ENCODE measurements around the gene C2CD5.
A peak's percentile ranks its signal among the peaks of the same experiment; 100 is the strongest.

C2CD5 gene

DNA sequence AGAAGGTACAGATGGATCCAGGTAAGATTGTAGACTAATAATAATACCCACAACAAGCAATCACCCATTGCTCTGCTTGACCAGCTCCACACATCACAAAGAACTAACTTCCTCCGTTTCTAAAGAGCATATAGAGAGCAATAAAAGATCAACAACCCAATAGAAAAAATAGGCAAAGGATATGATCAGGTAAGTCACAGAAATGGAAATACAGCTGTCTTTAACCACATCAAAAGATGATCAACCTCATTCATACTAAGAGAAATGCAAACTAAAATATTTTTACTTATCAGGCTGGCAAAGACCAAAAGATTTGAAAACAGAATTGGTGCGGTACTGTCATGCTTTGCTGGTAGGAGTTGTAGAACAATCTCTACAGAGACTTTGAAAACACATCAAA is 8.9 kb downstream of the C2CD5 start:
- H3K36me3 ChIP-seq (ENCODE audit: insufficient read depth, low read length): peaks cover 48% of the 10 kb centered on the region
- ATAC-seq (ENCODE audit: insufficient read depth, low read depth): peak; percentile 84
- no peak overlapping the region for H3K4me3 ChIP-seq (ENCODE audit: low read depth in 1 of 2, low read length in 2 of 2)
- H3K79me2 ChIP-seq (ENCODE audit: insufficient read depth, low read length): peaks cover 55% of the 10 kb centered on the region
- no peak overlapping the region for H2AFZ ChIP-seq (ENCODE audit: low read depth, low read length)
- DNase-seq: no peak
- no peak overlapping the region for H3K9ac ChIP-seq (ENCODE audit: low read depth, low read length)
- no peak for TF ChIP-seq EZH2 (IDR thresholded peaks at IDR 0.05; ENCODE audit: borderline replicate concordance, low read depth, low read length, severe bottlenecking)
- TF ChIP-seq, protein P1, sequence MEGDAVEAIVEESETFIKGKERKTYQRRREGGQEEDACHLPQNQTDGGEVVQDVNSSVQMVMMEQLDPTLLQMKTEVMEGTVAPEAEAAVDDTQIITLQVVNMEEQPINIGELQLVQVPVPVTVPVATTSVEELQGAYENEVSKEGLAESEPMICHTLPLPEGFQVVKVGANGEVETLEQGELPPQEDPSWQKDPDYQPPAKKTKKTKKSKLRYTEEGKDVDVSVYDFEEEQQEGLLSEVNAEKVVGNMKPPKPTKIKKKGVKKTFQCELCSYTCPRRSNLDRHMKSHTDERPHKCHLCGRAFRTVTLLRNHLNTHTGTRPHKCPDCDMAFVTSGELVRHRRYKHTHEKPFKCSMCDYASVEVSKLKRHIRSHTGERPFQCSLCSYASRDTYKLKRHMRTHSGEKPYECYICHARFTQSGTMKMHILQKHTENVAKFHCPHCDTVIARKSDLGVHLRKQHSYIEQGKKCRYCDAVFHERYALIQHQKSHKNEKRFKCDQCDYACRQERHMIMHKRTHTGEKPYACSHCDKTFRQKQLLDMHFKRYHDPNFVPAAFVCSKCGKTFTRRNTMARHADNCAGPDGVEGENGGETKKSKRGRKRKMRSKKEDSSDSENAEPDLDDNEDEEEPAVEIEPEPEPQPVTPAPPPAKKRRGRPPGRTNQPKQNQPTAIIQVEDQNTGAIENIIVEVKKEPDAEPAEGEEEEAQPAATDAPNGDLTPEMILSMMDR (IDR thresholded peaks at IDR 0.05; ENCODE audit: borderline replicate concordance, extremely low read depth, low read length, poor library complexity, severe bottlenecking): no peak
- no peaks in the 10 kb centered on the region for H3K27me3 ChIP-seq (ENCODE audit: insufficient read depth, low read length, poor library complexity)
- H3K4me1 ChIP-seq (ENCODE audit: insufficient read depth, low read length): peaks cover 35% of the 10 kb centered on the region
- H4K20me1 ChIP-seq (ENCODE audit: insufficient read depth, low read length): no peaks in the 10 kb centered on the region; the same call in 1 of the 2 replicates
- H3K27ac ChIP-seq (ENCODE audit: low read length): no peak overlapping the region
- H3K9me3 ChIP-seq (ENCODE audit: insufficient read depth, low read length, severe bottlenecking): no peaks in the 10 kb centered on the region
- 0 out of 2 replicates have a peak overlapping the region, but pooled peaks have one; percentile 10 for H3K4me2 ChIP-seq (ENCODE audit: insufficient read depth, low read length)

DNA sequence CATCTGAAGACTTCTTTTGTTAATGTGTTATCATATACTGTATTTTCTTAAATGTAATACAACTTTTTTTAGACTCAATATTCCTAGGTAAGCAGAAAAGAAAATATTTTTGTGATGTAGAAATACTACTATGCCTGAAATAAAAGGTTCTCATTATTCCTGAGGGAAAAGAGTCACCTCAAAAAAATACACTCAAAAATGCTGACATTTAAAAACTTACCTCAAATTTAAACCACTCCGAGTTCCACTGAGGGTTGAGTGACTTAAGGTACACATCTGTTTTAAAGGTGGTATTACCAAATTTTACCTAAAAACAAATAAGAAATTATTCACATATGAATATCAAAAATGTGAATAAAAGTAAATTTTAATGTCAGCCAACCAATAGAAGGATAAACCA is 9.3 kb downstream of the C2CD5 start:
- ATAC-seq (ENCODE audit: insufficient read depth, low read depth) (no peak), DNase-seq (no peak)
- Histone ChIP-seq H3K4me1 (ENCODE audit: insufficient read depth, low read length) (peaks cover 35% of the 10 kb centered on the region), H3K27ac (ENCODE audit: low read length) (no peak overlapping the region), H4K20me1 (ENCODE audit: insufficient read depth, low read length) (no peaks in the 10 kb centered on the region; the same call in 1 of the 2 replicates), H3K4me3 (ENCODE audit: low read depth in 1 of 2, low read length in 2 of 2) (no peak overlapping the region), H3K9ac (ENCODE audit: low read depth, low read length) (no peak overlapping the region), H2AFZ (ENCODE audit: low read depth, low read length) (no peak overlapping the region), H3K36me3 (ENCODE audit: insufficient read depth, low read length) (peaks cover 45% of the 10 kb centered on the region), H3K4me2 (ENCODE audit: insufficient read depth, low read length) (0 out of 2 replicates have a peak overlapping the region, but pooled peaks have one; percentile 10), H3K79me2 (ENCODE audit: insufficient read depth, low read length) (peaks cover 52% of the 10 kb centered on the region), H3K9me3 (ENCODE audit: insufficient read depth, low read length, severe bottlenecking) (no peaks in the 10 kb centered on the region), H3K27me3 (ENCODE audit: insufficient read depth, low read length, poor library complexity) (no peaks in the 10 kb centered on the region)
- TF ChIP-seq EZH2 (IDR thresholded peaks at IDR 0.05; ENCODE audit: borderline replicate concordance, low read depth, low read length, severe bottlenecking): no peak
- TF ChIP-seq, protein P1 (IDR thresholded peaks at IDR 0.05; ENCODE audit: borderline replicate concordance, extremely low read depth, low read length, poor library complexity, severe bottlenecking): no peak

- H3K36me3 ChIP-seq (ENCODE audit: insufficient read depth, low read length): peaks cover 59% of the 10 kb centered on the region
- no peak overlapping the region for H3K9ac ChIP-seq (ENCODE audit: low read depth, low read length)
- no peak overlapping the region for H3K27ac ChIP-seq (ENCODE audit: low read length)
- H3K4me3 ChIP-seq (ENCODE audit: low read depth in 1 of 2, low read length in 2 of 2): no peak overlapping the region
- H3K4me2 ChIP-seq (ENCODE audit: insufficient read depth, low read length): no peak overlapping the region
- no peak overlapping the region for H2AFZ ChIP-seq (ENCODE audit: low read depth, low read length)
- H4K20me1 ChIP-seq (ENCODE audit: insufficient read depth, low read length): peaks cover 3% of the 10 kb centered on the region; the same call in 1 of the 2 replicates
- no peaks in the 10 kb centered on the region for H3K27me3 ChIP-seq (ENCODE audit: insufficient read depth, low read length, poor library complexity)
- no peak for ATAC-seq (ENCODE audit: insufficient read depth, low read depth)
- peaks cover 44% of the 10 kb centered on the region for H3K79me2 ChIP-seq (ENCODE audit: insufficient read depth, low read length)
- peaks cover 32% of the 10 kb centered on the region for H3K4me1 ChIP-seq (ENCODE audit: insufficient read depth, low read length)
- DNase-seq: no peak
- H3K9me3 ChIP-seq (ENCODE audit: insufficient read depth, low read length, severe bottlenecking): no peaks in the 10 kb centered on the region
- TF ChIP-seq EZH2 (IDR thresholded peaks at IDR 0.05; ENCODE audit: borderline replicate concordance, low read depth, low read length, severe bottlenecking): no peak
- TF ChIP-seq, protein P1 (IDR thresholded peaks at IDR 0.05; ENCODE audit: borderline replicate concordance, extremely low read depth, low read length, poor library complexity, severe bottlenecking): no peak
Observed at GRCh38 chr12:22533155-22533554, 11.2 kb downstream of the C2CD5 start.

All from DND-41 (cell line).